Activated naive CD8-positive, alpha-beta T cell treated with anti-CD3 and anti-CD28 coated beads, Interleukin-2, amount 10 ng/mL, durations not matched to agents 7 days and 5 days (primary cell): Measurements from ENCODE around the gene SH3GL2. TPM values are rescaled to one million over a fixed set of nuclear protein-coding genes. Genes with fewer than 3 reads are reported as not detected.

Experiments
- ATAC-seq: fragments of 150-1000 bp; cut with Tn5 transposase; one replicate; pipeline ENCODE4 v1.10.0; 2021; ENCODE audit warnings: low read depth, moderate library complexity
- POLR2A ChIA-PET: fragments of 350-600 bp; sonication (Branson Sonifier 250); formaldehyde crosslinking; loops from one replicate; lab custom pipeline; 2021; ENCODE audit warnings: antibody characterized with exemption; lab: Charles Lee
- DNase-seq: peaks from one replicate; pipeline ENCODE4 v3.0.0; 2021
- H3K27ac Mint-ChIP-seq: one replicate; pipeline ENCODE4 v1.8.0; 2022; ENCODE audit warnings: mild to moderate bottlenecking, mixed read lengths
- H3K27me3 Mint-ChIP-seq: one replicate; pipeline ENCODE4 v1.8.0; 2022; ENCODE audit warnings: mild to moderate bottlenecking, moderate library complexity, mixed read lengths
- H3K36me3 Mint-ChIP-seq: one replicate; pipeline ENCODE4 v1.8.0; 2021; ENCODE audit warnings: mild to moderate bottlenecking, mixed read lengths
- H3K4me1 Mint-ChIP-seq: one replicate; pipeline ENCODE4 v1.8.0; 2021; ENCODE audit warnings: mixed read lengths
- H3K4me3 Mint-ChIP-seq: one replicate; pipeline ENCODE4 v1.8.0; 2022; ENCODE audit warnings: mild to moderate bottlenecking, moderate library complexity, mixed read lengths
- H3K9me3 Mint-ChIP-seq: one replicate; pipeline ENCODE4 v1.8.0; 2021; ENCODE audit warnings: mixed read lengths
- total RNA-seq, 2 experiments: library from RNA; stranded (reverse); gene quantifications; one replicate each; pipeline ENCODE4 v1.2.3, GENCODE V29; 2021

SH3GL2 gene
- total RNA-seq, 2 experiments from 2014 or later, result not detected

GRCh38 chr9:17721954-17722353, 143.1 kb downstream of the SH3GL2 start:
- POLR2A ChIA-PET, result no interaction called here
- DNase-seq (no peak), ATAC-seq (no peak)
- H3K36me3 Mint-ChIP-seq, result no peaks in the 10 kb centered on the region
- H3K4me3 Mint-ChIP-seq, result no peak overlapping the region
- H3K9me3 Mint-ChIP-seq, result peaks cover 8% of the 10 kb centered on the region
- H3K4me1 Mint-ChIP-seq, result peaks cover 5% of the 10 kb centered on the region
- H3K27ac Mint-ChIP-seq, result no peak overlapping the region
- no peaks in the 10 kb centered on the region for H3K27me3 Mint-ChIP-seq

DNA sequence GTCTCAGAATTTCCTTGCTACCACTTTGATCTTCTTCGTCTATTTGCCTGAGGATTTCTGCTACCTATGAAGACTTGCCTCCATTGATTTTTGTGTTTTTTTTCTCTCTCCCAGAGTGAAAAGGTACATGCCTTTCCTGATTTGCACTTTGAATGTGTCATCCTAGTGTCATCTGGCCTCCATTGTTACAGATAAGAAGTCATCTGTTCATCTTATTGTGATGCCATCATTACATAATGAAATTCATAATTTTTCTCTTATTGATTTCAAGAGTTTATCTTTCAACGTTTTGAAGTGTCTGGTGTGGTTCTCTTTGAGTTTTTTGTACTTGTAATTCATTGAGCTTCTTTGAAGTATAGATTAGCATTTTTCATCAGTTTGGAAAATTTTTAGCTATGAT, 144.8 kb downstream of the SH3GL2 start:
- H3K9me3 Mint-ChIP-seq, result peaks cover 10% of the 10 kb centered on the region
- H3K27me3 Mint-ChIP-seq, result no peaks in the 10 kb centered on the region
- POLR2A ChIA-PET, result no interaction called here
- H3K27ac Mint-ChIP-seq, result no peak overlapping the region
- H3K4me1 Mint-ChIP-seq, result peaks cover 5% of the 10 kb centered on the region
- H3K4me3 Mint-ChIP-seq, result no peak overlapping the region
- no peaks in the 10 kb centered on the region for H3K36me3 Mint-ChIP-seq
- DNase-seq (no peak), ATAC-seq (no peak)

DNA sequence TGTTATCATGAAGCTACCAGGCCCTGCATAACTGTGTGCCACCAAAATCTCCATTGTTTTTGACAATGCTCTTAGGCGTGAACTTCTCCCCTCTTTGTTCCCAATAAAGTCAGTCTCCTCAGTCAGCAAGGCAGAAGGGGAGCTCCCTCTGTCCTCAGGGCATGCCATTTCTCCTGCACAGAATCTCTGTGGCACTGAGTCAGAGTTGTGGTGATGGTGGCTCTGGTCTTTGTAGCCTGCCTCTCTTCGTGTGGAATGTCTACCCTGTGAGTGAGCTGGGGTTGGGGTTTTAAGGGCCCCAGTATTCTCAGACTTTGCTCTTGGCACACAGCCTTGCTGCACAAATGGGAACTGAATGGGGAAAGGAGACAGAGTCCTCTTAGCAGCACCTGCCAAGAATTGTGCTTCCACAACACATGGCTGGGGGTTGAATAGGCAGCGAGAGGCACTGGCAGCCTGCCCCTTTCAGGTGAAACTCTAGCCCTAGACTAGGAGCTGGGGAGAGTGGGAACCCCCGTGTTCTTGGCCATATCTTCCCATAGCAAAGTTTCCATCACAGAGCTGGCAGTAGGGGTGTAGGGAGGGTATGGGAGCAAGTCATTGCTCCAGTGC, 146.6 kb downstream of the SH3GL2 start:
- H3K27me3 Mint-ChIP-seq, result no peaks in the 10 kb centered on the region
- H3K9me3 Mint-ChIP-seq, result peaks cover 14% of the 10 kb centered on the region
- H3K27ac Mint-ChIP-seq, result no peak overlapping the region
- DNase-seq (no peak), ATAC-seq (no peak)
- no peaks in the 10 kb centered on the region for H3K36me3 Mint-ChIP-seq
- no peak overlapping the region for H3K4me3 Mint-ChIP-seq
- POLR2A ChIA-PET, result no interaction called here
- H3K4me1 Mint-ChIP-seq, result peaks cover 5% of the 10 kb centered on the region

DNA sequence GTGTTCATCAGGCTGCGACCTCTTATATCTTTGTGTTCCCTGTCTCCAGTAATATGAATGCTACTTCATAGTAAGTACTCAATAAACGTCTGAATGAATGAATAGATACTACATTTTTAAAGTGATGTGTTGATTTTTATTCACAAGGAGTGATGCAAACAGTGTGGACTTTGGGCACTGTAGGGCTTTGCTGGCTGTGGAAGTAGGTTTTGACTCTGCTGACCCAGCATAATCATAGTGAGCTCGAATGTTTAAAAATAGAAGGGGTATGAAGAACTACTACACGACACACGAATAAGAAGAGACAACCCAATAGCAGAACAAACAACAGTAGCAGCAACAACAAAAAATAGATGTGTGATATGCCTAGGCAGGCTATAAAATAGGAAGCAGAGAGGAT, 147.4 kb downstream of the SH3GL2 start:
- Mint-ChIP-seq H3K4me3 (no peak overlapping the region), H3K36me3 (no peaks in the 10 kb centered on the region)

DNA sequence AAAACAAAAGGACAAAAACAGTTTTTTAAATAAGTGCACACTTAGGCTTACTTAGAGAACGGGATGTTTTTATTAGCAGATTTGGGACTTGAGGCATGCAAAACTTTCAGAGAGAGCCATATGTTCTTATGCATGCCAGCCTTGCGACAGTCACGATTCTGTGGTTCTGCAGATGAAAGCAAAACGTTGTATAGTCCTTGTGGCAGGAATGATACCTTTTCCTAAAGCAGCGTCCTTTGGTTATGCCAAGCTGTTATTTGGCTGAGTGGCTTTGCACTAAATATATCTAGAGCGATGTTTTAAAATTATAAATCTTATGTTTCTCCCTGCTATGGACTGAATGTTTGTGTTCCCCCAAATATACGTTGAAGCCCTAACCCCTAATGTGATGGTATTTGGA, 152.0 kb downstream of the SH3GL2 start:
- H3K4me3 Mint-ChIP-seq, result no peak overlapping the region
- POLR2A ChIA-PET, result no interaction called here
- H3K27me3 Mint-ChIP-seq, result no peaks in the 10 kb centered on the region
- no peak for DNase-seq
- peaks cover 7% of the 10 kb centered on the region for H3K9me3 Mint-ChIP-seq
- no peaks in the 10 kb centered on the region for H3K4me1 Mint-ChIP-seq
- no peak overlapping the region for H3K27ac Mint-ChIP-seq
- no peaks in the 10 kb centered on the region for H3K36me3 Mint-ChIP-seq
- no peak for ATAC-seq

More for the DNA sequence above, 147.4 kb downstream of the SH3GL2 start:
- no peak for DNase-seq
- Mint-ChIP-seq H3K27ac (no peak overlapping the region), H3K4me1 (peaks cover 5% of the 10 kb centered on the region), H3K27me3 (no peaks in the 10 kb centered on the region), H3K9me3 (peaks cover 14% of the 10 kb centered on the region)
- no peak for ATAC-seq
- POLR2A ChIA-PET, result no interaction called here

DNA sequence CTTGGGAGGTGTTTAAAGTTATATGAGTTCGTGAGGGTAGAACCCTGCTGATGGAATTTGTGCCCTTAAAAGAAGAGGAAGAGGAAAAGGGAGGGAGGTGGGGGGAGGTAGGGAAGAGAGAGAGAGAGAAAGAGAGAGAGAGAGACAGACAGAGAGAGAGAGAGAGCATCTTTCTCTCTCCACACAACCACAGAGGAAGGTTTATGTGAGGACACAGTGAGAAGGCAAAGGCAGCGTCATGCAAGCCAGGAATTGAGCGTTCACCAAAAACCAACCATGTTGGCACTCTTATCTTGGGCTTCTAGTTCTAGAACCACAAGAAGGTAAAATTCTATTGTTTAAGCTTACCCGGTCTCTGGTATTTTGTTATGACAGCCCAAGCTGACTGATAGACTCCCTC, 152.4 kb downstream of the SH3GL2 start:
- POLR2A ChIA-PET, result no interaction called here
- Mint-ChIP-seq H3K27me3 (no peaks in the 10 kb centered on the region), H3K36me3 (no peaks in the 10 kb centered on the region), H3K4me1 (no peaks in the 10 kb centered on the region), H3K27ac (no peak overlapping the region), H3K4me3 (no peak overlapping the region), H3K9me3 (peaks cover 7% of the 10 kb centered on the region)
- ATAC-seq (no peak), DNase-seq (no peak)

GRCh38 chr9:17734674-17735073, 155.8 kb downstream of the SH3GL2 start:
- no peak overlapping the region for H3K27ac Mint-ChIP-seq
- POLR2A ChIA-PET, result no interaction called here
- H3K36me3 Mint-ChIP-seq, result no peaks in the 10 kb centered on the region
- ATAC-seq (no peak), DNase-seq (no peak)
- H3K4me1 Mint-ChIP-seq, result no peaks in the 10 kb centered on the region
- H3K27me3 Mint-ChIP-seq, result no peaks in the 10 kb centered on the region
- no peak overlapping the region for H3K4me3 Mint-ChIP-seq
- H3K9me3 Mint-ChIP-seq, result peaks cover 6% of the 10 kb centered on the region

DNA sequence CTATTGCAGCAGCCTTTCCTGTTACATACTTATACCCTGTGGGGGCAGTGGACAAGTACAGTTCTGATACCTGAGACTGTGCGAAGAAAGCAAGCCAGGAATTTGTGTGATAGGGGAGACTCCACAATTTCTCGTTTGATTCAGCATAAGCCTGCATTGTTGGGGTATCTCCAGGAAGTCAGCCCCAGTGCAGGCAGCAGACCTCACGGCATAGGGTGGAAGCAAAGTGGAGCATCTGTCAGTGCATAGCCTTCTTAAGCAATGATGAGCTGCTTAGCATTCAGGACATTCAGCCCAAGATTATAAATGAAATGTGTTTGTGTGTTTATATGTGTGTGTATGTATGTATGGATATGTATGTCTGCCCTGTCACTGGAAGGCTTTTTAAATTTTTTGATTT, 157.0 kb downstream of the SH3GL2 start:
- ATAC-seq (no peak), DNase-seq (no peak)
- no peak overlapping the region for H3K27ac Mint-ChIP-seq
- H3K9me3 Mint-ChIP-seq, result peaks cover 4% of the 10 kb centered on the region
- no peaks in the 10 kb centered on the region for H3K27me3 Mint-ChIP-seq
- no peaks in the 10 kb centered on the region for H3K4me1 Mint-ChIP-seq
- H3K36me3 Mint-ChIP-seq, result no peaks in the 10 kb centered on the region
- no peak overlapping the region for H3K4me3 Mint-ChIP-seq
- POLR2A ChIA-PET, result no interaction called here

GRCh38 chr9:17739022-17739421, 160.2 kb downstream of the SH3GL2 start:
- POLR2A ChIA-PET, result no interaction called here
- no peak overlapping the region for H3K4me3 Mint-ChIP-seq
- H3K4me1 Mint-ChIP-seq, result no peaks in the 10 kb centered on the region
- peaks cover 6% of the 10 kb centered on the region for H3K9me3 Mint-ChIP-seq
- no peak overlapping the region for H3K27ac Mint-ChIP-seq
- DNase-seq (no peak), ATAC-seq (no peak)
- H3K36me3 Mint-ChIP-seq, result no peaks in the 10 kb centered on the region
- no peaks in the 10 kb centered on the region for H3K27me3 Mint-ChIP-seq

DNA sequence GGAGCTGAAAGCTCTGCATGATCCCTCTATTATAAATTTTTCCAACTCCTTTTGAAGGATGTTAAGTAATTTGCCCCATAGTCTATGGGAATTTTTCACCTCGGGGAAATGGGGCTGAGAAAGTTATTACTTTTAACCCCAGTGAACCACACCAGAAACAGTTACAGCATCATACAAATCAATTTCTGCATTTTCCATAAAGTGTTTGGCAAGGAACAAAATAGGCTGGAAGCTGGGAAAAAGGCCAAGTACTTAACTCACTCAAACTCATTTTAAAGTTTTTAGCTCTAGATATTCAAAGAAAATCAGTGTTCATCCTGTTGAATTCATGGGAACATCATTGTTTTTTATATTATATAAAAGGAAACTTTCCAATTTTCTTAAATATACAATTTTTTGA, 160.9 kb downstream of the SH3GL2 start:
- Mint-ChIP-seq H3K36me3 (no peaks in the 10 kb centered on the region), H3K27ac (no peak overlapping the region), H3K4me1 (no peaks in the 10 kb centered on the region), H3K4me3 (no peak overlapping the region), H3K27me3 (no peaks in the 10 kb centered on the region), H3K9me3 (peaks cover 6% of the 10 kb centered on the region)
- POLR2A ChIA-PET, result no interaction called here
- ATAC-seq (no peak), DNase-seq (no peak)

GRCh38 chr9:17742067-17742466, 163.2 kb downstream of the SH3GL2 start:
- peaks cover 3% of the 10 kb centered on the region for H3K9me3 Mint-ChIP-seq
- ATAC-seq (no peak), DNase-seq (no peak)
- H3K4me3 Mint-ChIP-seq, result no peak overlapping the region
- H3K4me1 Mint-ChIP-seq, result no peaks in the 10 kb centered on the region
- POLR2A ChIA-PET, result no interaction called here
- H3K27ac Mint-ChIP-seq, result no peak overlapping the region
- no peaks in the 10 kb centered on the region for H3K36me3 Mint-ChIP-seq
- H3K27me3 Mint-ChIP-seq, result no peaks in the 10 kb centered on the region

- DNase-seq, result no peak
- Mint-ChIP-seq H3K4me3 (no peak overlapping the region), H3K27ac (no peak overlapping the region), H3K27me3 (no peaks in the 10 kb centered on the region), H3K9me3 (peaks cover 7% of the 10 kb centered on the region), H3K36me3 (no peaks in the 10 kb centered on the region), H3K4me1 (no peaks in the 10 kb centered on the region)
- no peak for ATAC-seq
- POLR2A ChIA-PET, result no interaction called here
Measured at GRCh38 chr9:17744786-17745185, 165.9 kb downstream of the SH3GL2 start.

DNA sequence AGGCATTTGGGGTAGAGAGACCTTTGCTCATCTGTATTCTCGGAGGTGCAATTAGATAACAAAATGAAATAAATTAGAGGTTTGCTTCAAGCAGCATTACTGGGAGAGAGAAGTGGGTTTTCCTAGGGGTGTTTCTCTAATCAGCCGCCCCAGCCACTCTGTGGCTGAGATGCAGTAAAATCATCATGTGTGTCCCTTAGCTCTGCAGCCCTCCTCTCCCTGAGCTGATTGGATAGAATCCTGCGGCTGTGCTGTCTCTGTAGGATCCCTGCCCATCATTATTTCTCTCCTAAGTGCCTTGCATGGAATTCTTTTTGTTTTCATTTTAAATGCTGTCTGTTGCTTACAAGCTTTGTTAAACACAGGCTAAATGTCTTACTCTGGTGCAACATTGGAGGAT, 171.4 kb downstream of the SH3GL2 start:
- Mint-ChIP-seq H3K9me3 (peaks cover 4% of the 10 kb centered on the region), H3K36me3 (no peaks in the 10 kb centered on the region)

GRCh38 chr9:17751486-17751885, 172.6 kb downstream of the SH3GL2 start:
- Mint-ChIP-seq H3K4me1 (no peaks in the 10 kb centered on the region), H3K27ac (no peak overlapping the region), H3K36me3 (no peaks in the 10 kb centered on the region), H3K9me3 (peaks cover 4% of the 10 kb centered on the region), H3K27me3 (no peaks in the 10 kb centered on the region), H3K4me3 (no peak overlapping the region)
- ATAC-seq (no peak), DNase-seq (no peak)
- POLR2A ChIA-PET, result no interaction called here

More for the DNA sequence above, 171.4 kb downstream of the SH3GL2 start:
- no peak for ATAC-seq
- Mint-ChIP-seq H3K27ac (no peak overlapping the region), H3K4me1 (no peaks in the 10 kb centered on the region), H3K27me3 (no peaks in the 10 kb centered on the region), H3K4me3 (no peak overlapping the region)
- POLR2A ChIA-PET, result no interaction called here
- DNase-seq, result no peak

DNA sequence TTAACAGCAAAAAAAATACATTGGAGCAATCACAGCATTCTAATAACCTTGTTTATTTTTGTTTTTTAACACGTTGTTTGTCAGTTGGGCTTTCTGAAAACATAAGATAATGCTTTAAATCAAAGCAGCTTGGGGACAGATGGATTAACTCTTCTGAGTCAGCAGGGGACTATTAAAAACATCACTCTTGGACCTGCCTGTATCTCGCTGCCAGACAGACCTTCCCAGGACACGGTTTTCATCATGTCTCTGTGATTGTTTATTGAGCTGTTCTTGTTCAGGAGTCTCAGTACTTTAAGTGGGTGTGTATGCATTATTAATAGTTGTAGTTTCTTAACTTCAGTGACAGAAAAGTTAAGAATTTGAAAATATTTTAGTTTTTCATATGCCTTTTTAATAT, 173.2 kb downstream of the SH3GL2 start:
- H3K27ac Mint-ChIP-seq, result no peak overlapping the region
- peaks cover 4% of the 10 kb centered on the region for H3K9me3 Mint-ChIP-seq
- DNase-seq (no peak), ATAC-seq (no peak)
- no peaks in the 10 kb centered on the region for H3K27me3 Mint-ChIP-seq
- no peaks in the 10 kb centered on the region for H3K36me3 Mint-ChIP-seq
- H3K4me3 Mint-ChIP-seq, result no peak overlapping the region
- POLR2A ChIA-PET, result no interaction called here
- no peaks in the 10 kb centered on the region for H3K4me1 Mint-ChIP-seq
